Fibroblast of villous mesenchyme (primary cell): ENCODE data around the gene PIP5K1C. TPM values are rescaled to one million over a fixed set of nuclear protein-coding genes. Genes with fewer than 3 reads are reported as not detected.
"Not testable (repeated sequence)": the region's sequence is repeated elsewhere in the genome, so short reads cannot be mapped to it uniquely, and the experiment has no call there.

ENCODE experiments used
- DNase-seq: peaks from one replicate; pipeline ENCODE4 v3.0.0-alpha.2; 2010; ENCODE audit warnings: low read depth
- H3K4me3 ChIP-seq: 2 replicates; pipeline ENCODE4 v1.5.1; 2011; ENCODE audit warnings: low read depth, mild to moderate bottlenecking, low read length
- CTCF ChIP-seq: IDR thresholded peaks from 2 replicates; pipeline ENCODE4 v1.5.1; 2012; ENCODE audit warnings: low read depth, mild to moderate bottlenecking, low read length; ENCODE audit not compliant: insufficient read depth
- total RNA-seq: library from RNA; depleted of rRNA; stranded (reverse); fragments of >200 nt; gene quantifications from 2 replicates; pipeline ENCODE4 v1.2.3, GENCODE V29; 2012

The PIP5K1C gene
- total RNA-seq, 1 donor = 46.2 TPM

GRCh38 chr19:3669947-3670795 is 30.1 kb downstream of the PIP5K1C start:
- peak; percentile 92 for DNase-seq
- TF ChIP-seq CTCF = no peak
- no peak overlapping the region for H3K4me3 ChIP-seq

GRCh38 chr19:3669082-3669946 is 31.0 kb downstream of the PIP5K1C start:
- DNase-seq = no peak
- no peak overlapping the region for H3K4me3 ChIP-seq
- TF ChIP-seq CTCF = no peak

DNA sequence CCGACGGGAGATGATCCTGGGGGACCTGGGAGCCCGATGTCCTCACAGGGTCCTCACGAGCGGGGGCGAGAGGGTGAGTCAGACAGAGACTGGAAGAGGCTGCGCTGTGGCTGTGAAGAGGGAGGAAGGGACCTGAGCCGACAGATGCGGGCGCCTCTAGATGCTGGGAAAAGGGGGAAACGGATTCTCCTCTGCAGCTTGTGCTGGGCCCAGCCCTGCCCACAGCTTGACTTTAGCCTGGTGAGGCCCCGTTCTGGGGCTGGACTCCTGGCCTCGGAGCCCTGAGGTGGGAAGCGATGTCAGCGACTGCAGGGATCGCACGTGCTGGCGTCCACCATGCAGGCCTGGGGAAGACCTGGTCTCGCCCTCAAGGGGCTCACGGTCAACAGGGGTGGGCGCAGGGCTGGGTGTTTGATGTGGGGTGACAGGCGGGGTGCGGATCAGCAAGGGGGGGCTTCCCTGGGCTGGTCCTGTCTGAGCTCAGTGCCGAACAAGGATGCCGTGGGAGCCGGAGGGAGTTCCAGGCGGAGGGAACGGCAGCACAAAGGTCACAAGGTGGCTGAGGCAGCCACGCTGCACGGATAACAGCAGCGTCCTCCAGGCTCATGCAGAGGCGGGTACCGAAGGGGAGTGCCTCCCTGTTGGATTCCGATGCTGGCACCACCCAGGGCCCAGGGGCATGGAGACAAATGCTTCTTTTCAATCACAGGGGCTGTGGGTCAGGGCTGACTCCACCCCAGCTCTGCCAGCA is 31.8 kb downstream of the PIP5K1C start:
- no peak overlapping the region for H3K4me3 ChIP-seq
- no peak for TF ChIP-seq CTCF
- peak; percentile 57 for DNase-seq

DNA sequence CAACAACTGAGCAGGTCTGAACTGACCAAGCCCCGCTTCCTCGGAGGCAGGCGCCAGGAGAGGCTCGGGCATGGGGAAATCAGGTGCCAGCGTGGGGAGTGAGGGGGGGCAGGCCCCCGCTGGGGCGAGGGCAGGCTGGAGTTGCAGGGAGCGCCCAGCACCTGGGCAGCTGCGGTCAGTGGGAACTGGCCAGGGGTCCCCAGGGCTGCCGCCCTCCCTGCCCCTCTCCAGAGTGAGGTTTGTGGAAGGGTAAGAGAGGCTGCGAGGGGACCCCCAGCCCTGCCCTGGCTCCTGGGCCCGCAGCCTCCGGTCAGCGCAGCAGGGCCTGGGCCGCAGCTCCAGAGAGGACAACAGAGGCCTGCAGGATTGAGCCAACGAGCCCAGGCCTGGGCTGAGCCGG is 32.5 kb downstream of the PIP5K1C start:
- no peak overlapping the region for H3K4me3 ChIP-seq
- no peak for TF ChIP-seq CTCF
- DNase-seq = no peak

DNA sequence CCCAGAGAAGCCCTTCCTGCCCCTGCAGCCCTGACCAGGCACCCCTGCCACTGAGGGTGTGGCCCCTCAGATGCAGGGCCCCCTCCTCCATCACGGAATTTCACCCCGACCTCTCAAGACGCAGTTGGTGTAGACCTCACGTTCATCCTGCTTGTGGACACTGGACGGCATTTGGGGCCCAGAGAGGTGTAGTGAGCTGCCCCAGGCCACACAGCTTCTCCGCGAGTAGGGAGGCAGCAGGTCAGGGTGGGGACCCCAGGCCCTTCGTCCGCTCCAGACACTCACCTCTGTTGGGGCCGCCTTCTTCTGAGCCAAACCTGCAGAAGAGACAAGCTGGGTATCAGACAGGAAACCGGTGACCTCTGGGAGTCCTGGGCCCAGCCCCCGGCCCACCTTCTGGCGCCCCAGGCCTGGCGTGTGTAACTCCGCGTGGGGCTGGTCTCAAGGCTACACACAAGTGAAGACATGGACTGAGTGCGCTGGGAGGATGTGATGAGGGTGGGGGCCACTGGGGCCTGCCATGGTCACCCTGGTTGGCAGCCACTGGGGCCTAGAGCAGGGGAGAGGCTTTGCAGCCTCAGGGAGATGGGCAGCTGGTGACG is 33.1 kb downstream of the PIP5K1C start:
- TF ChIP-seq CTCF = no peak
- no peak overlapping the region for H3K4me3 ChIP-seq
- DNase-seq = no peak

- not testable (repeated sequence) for DNase-seq, H3K4me3 ChIP-seq
Measured at GRCh38 chr19:3666545-3666856, 33.8 kb downstream of the PIP5K1C start.
